ENCODE measurements around the gene ANO2.

The ANO2 gene

GRCh38 chr12:5945071-5946008 lies at the start of gene ANO2:
Gene ANO2, minus strand, starts transcription at chr12:5945259. Its CDS starts 42 bp downstream, at chr12:5945217.
- no peak for DNase-seq

DNA sequence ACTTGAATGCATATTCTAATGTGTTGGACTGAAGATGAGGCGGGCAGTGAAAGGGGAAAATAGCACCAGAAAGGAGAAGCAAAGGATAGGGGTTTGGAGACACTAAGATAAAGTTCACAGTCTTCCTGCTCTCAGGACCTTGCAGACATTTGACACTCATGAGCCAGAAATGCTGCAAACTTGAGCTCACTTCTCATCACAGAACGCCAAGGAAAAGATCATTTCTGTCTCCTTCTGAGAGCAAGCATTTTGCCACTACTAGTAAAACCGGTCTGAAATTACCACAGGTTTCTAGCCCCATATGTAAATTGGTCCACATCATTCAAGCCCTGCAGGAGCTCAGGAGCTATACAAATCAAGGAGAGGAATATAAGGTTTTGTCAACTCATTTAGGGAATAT lies 44.6 kb upstream of the ANO2 start:
- DNase-seq, result no peak

- peak; percentile 83 for DNase-seq
Observed at GRCh38 chr12:5988659-5989116, 43.6 kb upstream of the ANO2 start.

GRCh38 chr12:5988088-5988487 lies 43.0 kb upstream of the ANO2 start:
- no peak for DNase-seq

GRCh38 chr12:5987573-5987972 lies 42.5 kb upstream of the ANO2 start:
- no peak for DNase-seq

DNA sequence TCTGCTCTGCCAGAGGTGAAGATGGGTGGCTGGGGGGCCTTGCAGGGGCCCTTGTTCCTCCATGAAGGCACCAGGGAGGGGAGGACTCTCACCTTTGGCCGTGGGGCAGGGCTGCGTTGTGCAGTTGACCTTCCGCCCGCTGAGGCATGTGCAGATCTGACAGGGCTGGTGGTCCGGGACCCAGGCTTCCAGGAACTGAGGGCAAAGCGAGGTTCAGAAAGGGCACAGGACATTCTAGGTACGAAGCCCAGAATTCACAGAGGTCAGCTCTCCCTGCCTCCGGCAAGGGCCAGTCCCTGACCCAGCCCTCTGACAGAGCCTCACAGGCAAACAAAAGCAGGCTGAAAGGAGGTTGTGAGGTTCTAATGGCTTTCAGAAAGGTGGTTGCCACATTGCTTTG lies 40.4 kb upstream of the ANO2 start:
- DNase-seq, result no peak

- no peak for DNase-seq
Observed at GRCh38 chr12:5984873-5985272, 39.8 kb upstream of the ANO2 start.

GRCh38 chr12:5982106-5982505 lies 37.0 kb upstream of the ANO2 start:
- no peak for DNase-seq

DNA sequence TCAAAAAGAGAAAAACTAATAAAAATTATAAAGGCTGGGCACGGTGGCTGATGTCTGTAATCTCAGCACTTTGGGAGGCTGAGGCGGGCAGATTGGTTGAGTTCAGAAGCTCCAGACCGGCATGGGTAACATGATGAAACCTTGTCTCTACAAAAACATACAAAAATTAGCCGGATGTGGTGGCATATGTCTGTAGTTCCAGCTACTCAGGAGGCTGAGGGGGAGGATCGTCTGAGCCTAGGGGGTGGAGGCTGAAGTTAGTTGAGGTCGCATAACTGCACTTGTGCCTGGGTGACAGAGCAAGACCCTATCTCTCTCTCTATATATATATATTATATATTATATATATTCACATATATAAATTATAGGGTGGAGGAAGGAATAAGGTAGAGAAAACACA lies 32.5 kb upstream of the ANO2 start:
- no peak for DNase-seq

- no peak for DNase-seq
Observed at GRCh38 chr12:5976711-5977110, 31.7 kb upstream of the ANO2 start.

DNA sequence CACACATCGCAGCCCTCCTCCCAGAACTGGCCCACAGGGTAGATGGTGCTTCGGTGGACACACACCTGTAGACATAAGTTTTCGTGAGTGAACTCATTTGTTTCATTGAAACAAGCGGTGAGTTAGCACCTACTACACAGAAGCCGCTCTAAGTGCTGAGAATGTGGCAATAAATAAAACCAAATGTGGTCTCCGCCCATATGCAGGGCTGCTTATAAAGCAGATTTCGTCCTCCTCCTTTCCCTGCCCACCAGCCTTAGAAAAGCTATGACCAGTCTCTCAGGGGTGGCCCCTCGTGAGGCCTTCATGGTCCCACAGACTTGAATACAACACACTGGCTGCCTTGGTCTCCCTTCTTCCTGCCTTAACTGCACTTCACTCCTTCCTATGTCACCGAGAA lies 31.1 kb upstream of the ANO2 start:
- no peak for DNase-seq

- no peak for DNase-seq
Observed at GRCh38 chr12:5973461-5974115, 28.5 kb upstream of the ANO2 start.

- DNase-seq, result no peak
Observed at GRCh38 chr12:5972387-5972786, 27.3 kb upstream of the ANO2 start.

- DNase-seq, result no peak
Observed at GRCh38 chr12:5971194-5971850, 26.3 kb upstream of the ANO2 start.

GRCh38 chr12:5969974-5970690 lies 25.1 kb upstream of the ANO2 start:
- no peak for DNase-seq

DNA sequence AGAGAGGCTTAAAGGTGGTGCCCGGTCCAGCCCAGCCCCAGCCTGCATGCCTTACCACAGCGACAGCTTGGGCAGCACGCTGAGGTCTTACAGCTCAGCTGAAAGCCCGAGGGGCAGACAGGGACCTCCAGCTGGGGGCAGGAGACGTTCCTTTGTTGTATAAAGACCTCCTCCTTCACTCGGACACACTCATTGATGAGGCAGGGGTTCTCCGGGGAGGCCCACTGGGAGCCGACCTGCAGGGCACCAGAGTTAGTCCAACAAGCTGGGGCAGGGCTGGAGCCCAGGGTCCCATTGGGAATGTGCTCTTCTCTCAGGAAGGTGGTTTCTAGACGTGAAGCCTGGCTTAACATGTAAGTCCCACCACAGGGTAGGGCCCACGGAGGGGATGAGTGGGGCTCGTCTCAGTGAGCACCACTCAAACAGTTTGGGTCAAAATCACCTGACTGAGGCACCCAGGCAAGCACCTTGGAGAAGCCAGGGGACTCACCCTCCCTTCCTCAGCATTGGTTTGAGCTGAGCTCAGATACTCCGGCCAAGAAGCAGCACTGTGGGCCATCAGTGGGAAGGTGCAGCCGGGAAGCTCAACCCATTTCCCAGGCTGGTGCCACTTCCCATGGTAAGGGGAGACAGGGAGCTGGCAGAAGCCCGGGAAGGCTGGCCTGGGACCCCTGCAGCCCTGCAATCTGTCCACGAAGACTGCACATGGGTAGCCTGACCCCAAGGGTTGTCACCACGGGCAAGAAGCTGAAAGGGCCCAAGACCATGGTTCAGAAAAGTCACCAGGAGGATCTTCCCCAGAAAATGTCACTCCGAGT lies 24.3 kb upstream of the ANO2 start:
- DNase-seq, result no peak

- DNase-seq, result no peak
Observed at GRCh38 chr12:5967645-5968415, 22.8 kb upstream of the ANO2 start.

DNA sequence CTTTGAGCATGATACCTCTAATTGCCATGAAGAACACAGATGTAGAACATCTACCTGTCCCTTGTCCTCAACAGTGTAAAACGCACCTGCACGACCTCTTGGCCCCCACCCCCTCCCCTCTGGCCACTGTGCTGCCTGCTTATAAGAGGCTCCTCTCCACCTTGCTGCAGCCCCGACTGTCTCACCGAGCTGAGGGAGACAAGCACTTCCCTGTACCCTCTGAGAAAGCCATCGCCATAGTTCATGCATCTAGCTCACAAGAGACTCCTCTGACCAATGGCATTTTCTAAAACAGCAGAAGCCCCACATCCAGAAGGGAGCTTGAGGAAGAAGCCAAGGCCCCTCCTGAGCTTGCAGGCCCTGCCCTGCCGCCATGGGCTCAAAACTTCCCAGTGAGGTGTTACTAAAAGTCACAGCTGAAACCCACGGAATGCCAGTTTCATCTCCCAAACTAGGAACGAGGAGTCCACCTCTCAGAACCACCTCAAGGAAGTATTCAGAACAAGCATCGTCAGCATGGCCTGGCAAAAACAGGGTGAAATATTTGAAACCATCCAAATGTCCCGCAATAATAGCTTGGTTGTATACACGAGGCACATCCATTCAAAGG lies 21.5 kb upstream of the ANO2 start:
- DNase-seq, result no peak

DNA sequence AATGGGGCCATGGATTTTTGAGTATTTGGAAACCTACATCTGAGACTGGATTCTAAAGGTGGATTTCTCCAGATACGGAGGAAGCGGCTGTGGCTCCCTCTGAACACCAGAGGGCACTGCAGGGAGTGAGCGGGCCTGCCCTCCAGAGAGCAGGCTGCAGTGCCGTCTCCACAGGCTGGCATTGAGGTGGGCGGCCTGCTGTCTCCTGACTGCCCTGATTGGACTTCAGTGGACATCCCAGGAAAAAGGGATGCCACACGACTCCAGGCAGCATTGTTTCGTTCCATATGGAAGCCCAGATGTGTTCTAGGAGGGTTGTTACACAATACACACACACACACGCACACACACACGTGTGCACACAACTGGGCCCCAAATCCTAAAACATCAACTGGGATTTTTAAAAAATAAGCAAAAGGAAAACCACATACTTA lies 20.9 kb upstream of the ANO2 start:
- peak; percentile 65 for DNase-seq

Measured in stimulated activated CD8-positive, alpha-beta memory T cell treated with anti-CD3 and anti-CD28 coated beads, Interleukin-4, amount 100 ng/mL, for 48 hours (primary cell).